Breast epithelium (tissue), 4 donors: ENCODE results near the gene SYMPK. TPM values are rescaled to one million over a fixed set of nuclear protein-coding genes. Genes with fewer than 3 reads are reported as not detected.

Source experiments
- DNase-seq, 2 donors: peaks; one replicate each; pipeline ENCODE4 v3.0.0-alpha.2; 2019; ENCODE audit warnings: low spot score in 2 of 2
- H3K27ac ChIP-seq, 2 donors: fragments of 200-600 bp; sonication (generic) in 1 of 2; one replicate each; pipeline ENCODE4 v1.5.1; 2016 to 2019; ENCODE audit warnings: mild to moderate bottlenecking in 1 of 2
- H3K27me3 ChIP-seq, 2 donors: fragments of 200-600 bp; sonication (generic) in 1 of 2; one replicate each; pipeline versions ENCODE4 v1.5.1 to v1.6.0; 2017 to 2019; ENCODE audit warnings: control low read depth in 1 of 2, mild to moderate bottlenecking in 1 of 2
- H3K36me3 ChIP-seq: fragments of 200-600 bp; one replicate; pipeline ENCODE4 v1.5.1; 2019
- H3K4me1 ChIP-seq, 2 donors: fragments of 200-600 bp; sonication (generic); one replicate each; pipeline ENCODE4 v1.5.1; 2016 to 2019; ENCODE audit warnings: control low read depth in 1 of 2
- H3K4me3 ChIP-seq, 3 donors: fragments of 200-600 bp; sonication (generic); 1 replicate in 2 of 3; 2 replicates in 1 of 3; pipeline ENCODE4 v1.5.1; 2016 to 2019; ENCODE audit warnings: mild to moderate bottlenecking in 3 of 3, moderate library complexity in 2 of 3
- H3K9me3 ChIP-seq, 2 donors: fragments of 200-600 bp; sonication (generic) in 1 of 2; one replicate each; pipeline ENCODE4 v1.5.1; 2016 to 2019; ENCODE audit warnings: control low read depth in 1 of 2
- CTCF ChIP-seq, 3 donors: fragments of 450-650 bp; IDR thresholded peaks; one replicate each; pipeline ENCODE4 v1.5.1; 2016 to 2017; ENCODE audit warnings: antibody characterized with exemption in 3 of 3, mild to moderate bottlenecking in 3 of 3, moderate library complexity in 3 of 3
- POLR2A ChIP-seq: fragments of 450-650 bp; IDR thresholded peaks from one replicate; pipeline ENCODE4 v1.6.1; 2016; ENCODE audit warnings: antibody characterized with exemption, mild to moderate bottlenecking, moderate library complexity
- POLR2AphosphoS5 ChIP-seq, 3 donors: sonication (generic); formaldehyde crosslinking; IDR thresholded peaks; one replicate each; pipeline ENCODE4 v1.6.1; 2017; ENCODE audit warnings: antibody characterized with exemption in 3 of 3
- intact Hi-C: fragments of 100-400 bp; cut with DNase I; formaldehyde crosslinking; loops from one replicate; pipeline ENCODE4 v1.15.1; 2023; ENCODE audit warnings: low total_unique reads
- total RNA-seq, 3 donors: library from RNA; depleted of rRNA; stranded (reverse); fragments of >200 nt; gene quantifications; one replicate each; pipeline ENCODE4 v1.1.0, GENCODE V29; 2016

Gene SYMPK
- total RNA-seq, 3 donors from 2014 or later: 24.3 to 50.8 (median 31.3) TPM

GRCh38 chr19:45789035-45789786, 73.7 kb downstream of the SYMPK start:
- no peak overlapping the region for H3K4me3 ChIP-seq
- H3K27ac ChIP-seq: no peak overlapping the region
- TF ChIP-seq POLR2A: no peak
- TF ChIP-seq CTCF (IDR thresholded peaks at IDR 0.05): no peak
- no peak for TF ChIP-seq POLR2AphosphoS5 (IDR thresholded peaks at IDR 0.05)
- H3K36me3 ChIP-seq: peaks cover 6% of the 10 kb centered on the region
- peaks cover 0 to 9% of the 10 kb centered on the region in 2 donors for H3K4me1 ChIP-seq
- intact Hi-C loops: no loop called here
- H3K9me3 ChIP-seq: no peaks in the 10 kb centered on the region
- no peak for DNase-seq
- no peaks in the 10 kb centered on the region for H3K27me3 ChIP-seq

GRCh38 chr19:45786533-45786894, 76.4 kb downstream of the SYMPK start:
- no peaks in the 10 kb centered on the region for H3K9me3 ChIP-seq
- DNase-seq: no peak
- H3K36me3 ChIP-seq: peaks cover 6% of the 10 kb centered on the region
- TF ChIP-seq POLR2A (no peak), CTCF (IDR thresholded peaks at IDR 0.05) (no peak), POLR2AphosphoS5 (IDR thresholded peaks at IDR 0.05) (no peak)
- H3K4me3 ChIP-seq: no peak overlapping the region
- intact Hi-C loops: no loop called here
- H3K27me3 ChIP-seq: no peaks in the 10 kb centered on the region
- H3K27ac ChIP-seq: no peak overlapping the region
- peaks cover 15 to 28% of the 10 kb centered on the region in 2 donors for H3K4me1 ChIP-seq

GRCh38 chr19:45785781-45786532, 77.0 kb downstream of the SYMPK start:
- Histone ChIP-seq H3K27me3 (no peaks in the 10 kb centered on the region), H3K27ac (peak overlapping the region in 1 of 2 donors; percentile 92), H3K36me3 (peaks cover 6% of the 10 kb centered on the region), H3K4me3 (no peak overlapping the region), H3K4me1 (peaks cover 20 to 25% of the 10 kb centered on the region in 2 donors), H3K9me3 (no peaks in the 10 kb centered on the region)
- TF ChIP-seq CTCF (IDR thresholded peaks at IDR 0.05) (no peak), POLR2AphosphoS5 (IDR thresholded peaks at IDR 0.05) (no peak), POLR2A (no peak)
- DNase-seq: no peak
- intact Hi-C loops: no loop called here

- Histone ChIP-seq H3K27ac (peak overlapping the region; percentile 86 to 92), H3K9me3 (no peaks in the 10 kb centered on the region), H3K4me3 (no peak overlapping the region), H3K36me3 (peaks cover 6% of the 10 kb centered on the region), H3K4me1 (peaks cover 22 to 25% of the 10 kb centered on the region in 2 donors), H3K27me3 (no peaks in the 10 kb centered on the region)
- intact Hi-C loops: no loop called here
- DNase-seq: no peak
- TF ChIP-seq POLR2AphosphoS5 (IDR thresholded peaks at IDR 0.05) (no peak), CTCF (IDR thresholded peaks at IDR 0.05) (no peak), POLR2A (no peak)
Measured at GRCh38 chr19:45785097-45785496, 77.8 kb downstream of the SYMPK start.

- H3K9me3 ChIP-seq: no peaks in the 10 kb centered on the region
- intact Hi-C loops: no loop called here
- TF ChIP-seq POLR2AphosphoS5 (IDR thresholded peaks at IDR 0.05): no peak
- no peak for TF ChIP-seq CTCF (IDR thresholded peaks at IDR 0.05)
- no peak for TF ChIP-seq POLR2A
- peak overlapping the region in 1 of 3 donors; percentile 68 for H3K4me3 ChIP-seq
- peaks cover 22 to 25% of the 10 kb centered on the region in 2 donors for H3K4me1 ChIP-seq
- peaks cover 6% of the 10 kb centered on the region for H3K36me3 ChIP-seq
- H3K27ac ChIP-seq: peak overlapping the region; percentile 86 to 92
- H3K27me3 ChIP-seq: no peaks in the 10 kb centered on the region
- no peak for DNase-seq
Measured at GRCh38 chr19:45784096-45784495, 78.9 kb downstream of the SYMPK start.
